Psoas muscle (tissue), 8 donors: ENCODE measurements around the gene PKHD1. TPM values are rescaled to one million over a fixed set of nuclear protein-coding genes. Genes with fewer than 3 reads are reported as not detected.

Experiments used
- ATAC-seq, 4 donors: fragments of 200-7000 bp; cut with Tn5 transposase; one replicate each; pipeline ENCODE4 v1.9.1; 2020; ENCODE audit warnings: moderate library complexity in 3 of 4, mild to moderate bottlenecking in 2 of 4
- DNase-seq, 2 donors: peaks; one replicate each; pipeline ENCODE4 v3.0.0-alpha.2; 2020
- H3K27ac ChIP-seq: fragments of 200-600 bp; one replicate; pipeline ENCODE4 v1.8.0; 2022
- H3K27me3 ChIP-seq, 3 donors: fragments of 200-600 bp in 1 of 3; one replicate each; pipeline versions ENCODE4 v1.6.1 to v1.8.0; 2013 to 2022; ENCODE audit warnings: low read length in 2 of 3, mild to moderate bottlenecking in 2 of 3, moderate library complexity in 1 of 3; ENCODE audit not compliant: insufficient read depth in 3 of 3
- H3K36me3 ChIP-seq, 2 donors: fragments of 200-600 bp in 1 of 2; one replicate each; pipeline versions ENCODE4 v1.6.1 to v1.8.0; 2013 to 2022; ENCODE audit warnings: low read depth in 1 of 2, mild to moderate bottlenecking in 1 of 2, moderate library complexity in 1 of 2; ENCODE audit not compliant: insufficient read depth in 1 of 2
- H3K4me1 ChIP-seq: fragments of 200-600 bp; one replicate; pipeline ENCODE4 v1.8.0; 2022
- H3K4me3 ChIP-seq: fragments of 200-600 bp; one replicate; pipeline ENCODE4 v1.8.0; 2022; ENCODE audit warnings: mild to moderate bottlenecking
- H3K9me3 ChIP-seq: fragments of 200-600 bp; one replicate; pipeline ENCODE4 v1.8.0; 2022
- CTCF ChIP-seq: fragments of 200-600 bp; IDR thresholded peaks from one replicate; pipeline ENCODE4 v1.8.0; 2022; ENCODE audit warnings: antibody characterized with exemption
- WGBS, 3 donors: extraction: QIAGEN DNeasy Blood & Tissue Kit; methylation state at CpG; one replicate each; pipeline versions ENCODE4 v1.1.6 to v1.1.7; 2013; 5-methylcytosine and 5-hydroxymethylcytosine counted together
- intact Hi-C, 2 donors: fragments of 100-400 bp; cut with DNase I; formaldehyde crosslinking; loops; one replicate each; pipeline versions ENCODE4 v1.11.0 to v1.14.2; 2022
- polyA plus RNA-seq, 3 donors: library from polyadenylated mRNA; stranded (reverse); fragments of 200-250 nt; gene quantifications; one replicate each; pipeline ENCODE4 v1.2.3, GENCODE V29; 2013
- total RNA-seq, 4 donors: library from RNA; stranded (reverse); fragmentation: NEBNext Ultra II Directional in 2 of 4; extraction: Animal tissue kit (Norgen Biotek cat#: 25700) in 2 of 4; gene quantifications; one replicate each; pipeline versions ENCODE4 v1.2.1 to v1.2.4, GENCODE V29; 2021 to 2023
- donor health status: healthy with polysubstance abuse.
- donor health status: DM: no; HTN: no; CAD: no; lungs with moderate emphysema.
- donor health status: Bipolar disorder and iron deficiency.
- donor health status: healthy.
- donor health status: DM: yes; HTN: yes; CAD: no.
- donor health status: DM: no; HTN: no; CAD: no.
- donor health status: DM: no; HTN: no; CAD: no.
- donor health status: DM: yes; HTN: yes; CAD: no.

PKHD1 gene
- total and polyA plus RNA-seq, 7 donors, result under 0.01 to 0.11 (median 0.02) TPM; not detected in 2

DNA sequence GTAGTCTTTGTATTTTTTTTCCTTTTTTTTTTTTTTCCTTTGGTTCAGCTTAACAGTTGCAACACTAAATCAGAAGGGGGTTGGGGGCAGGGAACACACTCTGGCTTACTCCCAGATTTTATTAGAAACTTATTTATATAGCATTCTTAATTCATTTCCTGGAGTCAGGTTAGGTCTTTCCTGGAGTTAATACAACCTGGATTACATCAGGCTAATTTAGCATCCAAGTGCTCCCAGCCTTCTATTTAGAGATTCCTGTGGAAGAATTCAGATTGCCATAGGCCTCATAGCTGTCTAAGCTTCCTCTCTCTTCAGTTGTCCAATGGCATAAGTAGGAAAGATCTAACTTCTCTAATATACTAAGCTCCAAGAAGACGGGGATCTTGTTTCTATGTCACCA is 35.8 kb upstream of the PKHD1 start:
- Histone ChIP-seq H3K27me3 (no peaks in the 10 kb centered on the region), H3K9me3 (no peaks in the 10 kb centered on the region), H3K4me1 (peaks cover 5% of the 10 kb centered on the region), H3K27ac (no peak overlapping the region), H3K4me3 (no peak overlapping the region), H3K36me3 (no peaks in the 10 kb centered on the region)
- intact Hi-C loops, result no loop called here
- DNase-seq, result no peak
- no peak for TF ChIP-seq CTCF
- WGBS, 3 donors, result 71 to 92% (median 85%) methylated on average over 1 of the region's 1 CpG
- no peak for ATAC-seq

DNA sequence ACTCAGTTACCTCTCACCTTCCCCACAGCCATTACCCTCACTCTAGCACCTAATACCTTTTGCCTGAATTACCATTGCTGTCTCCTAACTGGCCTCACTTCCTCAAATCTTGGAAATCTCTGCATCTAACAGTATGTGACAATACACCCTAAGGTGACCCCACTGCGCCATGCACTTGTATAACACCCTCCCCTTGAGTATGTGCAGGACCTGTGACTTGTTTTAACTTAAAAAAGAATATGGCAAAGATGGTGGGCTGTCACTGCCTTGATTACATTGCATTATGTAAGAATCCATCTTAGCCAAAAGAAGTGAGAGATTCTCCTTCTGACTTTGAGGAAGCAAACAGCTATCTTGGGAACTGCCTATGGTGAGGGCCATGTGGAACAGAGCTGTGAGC is 29.9 kb upstream of the PKHD1 start:
- DNase-seq, result no peak
- no peak overlapping the region for H3K4me3 ChIP-seq
- no peak for TF ChIP-seq CTCF
- no peaks in the 10 kb centered on the region for H3K27me3 ChIP-seq
- ATAC-seq, result no peak
- WGBS, 3 donors, result 94 to 98% (median 95%) methylated on average over 1 of the region's 1 CpG
- intact Hi-C loops, result no loop called here
- H3K9me3 ChIP-seq, result no peaks in the 10 kb centered on the region
- no peaks in the 10 kb centered on the region for H3K36me3 ChIP-seq
- peak overlapping the region; percentile 80 for H3K27ac ChIP-seq
- H3K4me1 ChIP-seq, result peaks cover 15% of the 10 kb centered on the region

GRCh38 chr6:52116605-52116948 is 29.2 kb upstream of the PKHD1 start:
- ATAC-seq (peak in 3 of 4 donors; percentile 60 to 89 (median 81)), DNase-seq (no peak)
- H3K9me3 ChIP-seq, result no peaks in the 10 kb centered on the region
- peak overlapping the region; percentile 80 for H3K27ac ChIP-seq
- H3K27me3 ChIP-seq, result no peaks in the 10 kb centered on the region
- intact Hi-C loops, result no loop called here
- H3K4me1 ChIP-seq, result peaks cover 15% of the 10 kb centered on the region
- H3K36me3 ChIP-seq, result no peaks in the 10 kb centered on the region
- H3K4me3 ChIP-seq, result no peak overlapping the region
- no peak for TF ChIP-seq CTCF

GRCh38 chr6:52115891-52116604 is 28.6 kb upstream of the PKHD1 start:
- WGBS, 3 donors, result 53 to 61% (median 56%) methylated on average over 3 of the region's 3 CpGs
- DNase-seq (no peak), ATAC-seq (no peak)
- no peaks in the 10 kb centered on the region for H3K27me3 ChIP-seq
- TF ChIP-seq CTCF, result no peak
- H3K36me3 ChIP-seq, result no peaks in the 10 kb centered on the region
- intact Hi-C loops, result no loop called here
- H3K4me3 ChIP-seq, result peak overlapping the region; percentile 1
- H3K27ac ChIP-seq, result peak overlapping the region; percentile 80
- peaks cover 15% of the 10 kb centered on the region for H3K4me1 ChIP-seq
- no peaks in the 10 kb centered on the region for H3K9me3 ChIP-seq
